HEK293 (cell line): ENCODE results near the gene EMC6.
A peak's percentile ranks its signal among the peaks of the same experiment; 100 is the strongest.

Source experiments
- CTCF ChIA-PET: fragments of 350-600 bp; formaldehyde crosslinking; extraction: SDS; loops from one replicate; lab custom pipeline; 2021; ENCODE audit warnings: antibody characterized with exemption; lab: Yijun Ruan, JAX
- POLR2A ChIA-PET: fragments of 300-600 bp; formaldehyde crosslinking; extraction: SDS; loops from one replicate; lab custom pipeline; 2020; ENCODE audit warnings: antibody characterized with exemption, inconsistent platforms; lab: Yijun Ruan, JAX
- H3K27ac ChIP-seq: fragments of 200-500 bp; sonication (Bioruptor generic); 2 replicates; pipeline ENCODE4 v1.5.1; 2014; ENCODE audit warnings: low read depth, low read length, control low read depth, inconsistent platforms; ENCODE audit errors: extremely low read depth
- H3K36me3 ChIP-seq, 2 experiments: fragments of 200-500 bp in 1 of 2; sonication (Bioruptor generic) in 1 of 2; 1 replicate in 1 of 2; 2 replicates in 1 of 2; pipeline ENCODE4 v1.5.1; 2014 to 2017; ENCODE audit warnings: inconsistent platforms in 2 of 2, low read length in 2 of 2; ENCODE audit not compliant: control insufficient read depth in 2 of 2, insufficient read depth in 1 of 2
- H3K4me1 ChIP-seq: fragments of 200-500 bp; sonication (Bioruptor generic); 2 replicates; pipeline ENCODE4 v1.5.1; 2014; ENCODE audit warnings: mild to moderate bottlenecking, low read length, inconsistent platforms; ENCODE audit not compliant: control insufficient read depth, insufficient read depth
- H3K4me3 ChIP-seq: 2 replicates; pipeline ENCODE4 v1.5.1; 2011; ENCODE audit warnings: low read depth, mild to moderate bottlenecking, control low read depth, low read length, moderate library complexity
- H3K9me3 ChIP-seq: fragments of 200-500 bp; sonication (Bioruptor generic); 2 replicates; pipeline ENCODE4 v1.5.1; 2014; ENCODE audit warnings: low read depth, low read length, inconsistent platforms; ENCODE audit not compliant: control insufficient read depth, insufficient read depth
- GLI4 ChIP-seq: fragments of 450-650 bp; formaldehyde crosslinking; IDR thresholded peaks from 2 replicates; pipeline ENCODE4 v1.5.1; 2016; ENCODE audit warnings: missing biosample characterization, missing genetic modification characterization
- ZBTB11 ChIP-seq: fragments of 450-650 bp; formaldehyde crosslinking; conservative IDR thresholded peaks from 2 replicates; pipeline ENCODE4 v1.5.1; 2016; ENCODE audit warnings: low read depth, missing biosample characterization, missing genetic modification characterization
- ZBTB8A ChIP-seq: fragments of 450-650 bp; formaldehyde crosslinking; IDR thresholded peaks from 2 replicates; pipeline ENCODE4 v1.5.1; 2016; ENCODE audit warnings: missing biosample characterization, missing genetic modification characterization
- ZFP37 ChIP-seq: fragments of 450-650 bp; formaldehyde crosslinking; IDR thresholded peaks from 2 replicates; pipeline ENCODE4 v1.5.1; 2016; ENCODE audit warnings: missing biosample characterization, missing genetic modification characterization
- ZFP41 ChIP-seq: fragments of 450-650 bp; formaldehyde crosslinking; IDR thresholded peaks from 2 replicates; pipeline ENCODE4 v1.5.1; 2016; ENCODE audit warnings: missing biosample characterization, missing genetic modification characterization, borderline replicate concordance
- ZNF121 ChIP-seq: fragments of 450-650 bp; formaldehyde crosslinking; IDR thresholded peaks from 2 replicates; pipeline ENCODE4 v1.5.1; 2016; ENCODE audit warnings: missing biosample characterization, missing genetic modification characterization
- ZNF501 ChIP-seq: fragments of 450-650 bp; formaldehyde crosslinking; IDR thresholded peaks from 2 replicates; pipeline ENCODE4 v1.5.1; 2016; ENCODE audit warnings: missing biosample characterization, missing genetic modification characterization
- ZNF510 ChIP-seq: fragments of 450-650 bp; formaldehyde crosslinking; IDR thresholded peaks from 2 replicates; pipeline ENCODE4 v1.5.1; 2018; ENCODE audit warnings: mild to moderate bottlenecking, missing genetic modification characterization, missing biosample characterization; ENCODE audit not compliant: insufficient replicate concordance
- ZNF530 ChIP-seq: fragments of 450-650 bp; formaldehyde crosslinking; IDR thresholded peaks from 2 replicates; pipeline ENCODE4 v1.5.1; 2016; ENCODE audit warnings: low read depth, missing biosample characterization, missing genetic modification characterization
- ZNF626 ChIP-seq: fragments of 450-650 bp; sonication (Bioruptor Pico); formaldehyde crosslinking; IDR thresholded peaks from 2 replicates; pipeline ENCODE4 v1.5.1; 2018; ENCODE audit warnings: missing biosample characterization, missing genetic modification characterization, inconsistent platforms
- ZNF654 ChIP-seq: fragments of 450-650 bp; formaldehyde crosslinking; IDR thresholded peaks from 2 replicates; pipeline ENCODE4 v1.5.1; 2016; ENCODE audit warnings: low read depth, missing biosample characterization, missing genetic modification characterization
- ZNF664 ChIP-seq: fragments of 450-650 bp; formaldehyde crosslinking; IDR thresholded peaks from 2 replicates; pipeline ENCODE4 v1.5.1; 2016; ENCODE audit warnings: missing biosample characterization, missing genetic modification characterization
- ZNF670 ChIP-seq: fragments of 450-650 bp; formaldehyde crosslinking; IDR thresholded peaks from 2 replicates; pipeline ENCODE4 v1.5.1; 2016; ENCODE audit warnings: missing biosample characterization, missing genetic modification characterization, low read depth
- ZSCAN4 ChIP-seq: fragments of 450-650 bp; formaldehyde crosslinking; IDR thresholded peaks from 2 replicates; pipeline ENCODE4 v1.5.1; 2017; ENCODE audit warnings: missing biosample characterization, missing genetic modification characterization
- ZSCAN5A ChIP-seq: fragments of 450-650 bp; formaldehyde crosslinking; IDR thresholded peaks from 2 replicates; pipeline ENCODE4 v1.5.1; 2016; ENCODE audit warnings: missing biosample characterization, missing genetic modification characterization
- TF ChIP-seq, protein P1 (sequence below): fragments of 450-650 bp; formaldehyde crosslinking; IDR thresholded peaks from 2 replicates; pipeline ENCODE4 v1.5.1; 2016; ENCODE audit warnings: missing biosample characterization, missing genetic modification characterization, borderline replicate concordance

Gene EMC6

DNA sequence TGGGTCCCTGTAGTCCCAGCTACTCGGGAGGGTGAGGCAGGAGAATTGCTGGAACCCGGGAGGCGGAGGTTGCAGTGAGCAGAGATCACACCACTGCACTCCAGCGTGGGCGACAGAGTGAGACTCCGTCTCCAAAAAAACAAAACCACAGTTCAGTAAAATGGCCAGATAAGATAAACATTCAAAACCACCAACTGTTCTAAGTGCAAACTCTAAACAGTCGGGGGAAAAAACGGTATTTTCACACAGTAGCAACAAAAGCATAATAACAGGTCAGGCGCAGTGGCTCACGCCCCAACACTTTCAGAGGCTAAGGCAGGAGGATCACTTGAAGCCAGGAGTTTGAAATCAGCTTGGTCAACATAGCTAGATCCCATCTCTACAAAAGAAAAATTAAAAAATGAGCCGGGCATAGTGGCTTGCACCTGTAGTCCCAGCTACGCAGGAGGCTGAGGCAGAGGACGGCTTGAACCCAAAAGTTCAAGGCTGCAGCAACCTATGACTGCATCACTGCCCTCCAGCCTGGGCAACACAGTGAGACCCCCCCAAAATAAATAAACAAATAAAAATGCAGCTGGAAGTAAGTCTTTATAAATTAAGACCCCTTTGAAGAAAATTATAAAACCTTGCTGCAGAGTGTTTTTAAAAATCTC, 44.3 kb downstream of the EMC6 start:
- H3K27ac ChIP-seq: no peak overlapping the region
- ChIA-PET POLR2A (interaction anchor here (0.7 kb wide), 1 partner anchor 10 kb away, joined by 3 read pairs; no protein-coding TSS in a partner anchor), CTCF (interaction anchor here (1.5 kb wide), 1 partner anchor 25 kb away, joined by 4 read pairs; no protein-coding TSS in a partner anchor)
- no peak for TF ChIP-seq ZNF510
- peak; percentile 74 for TF ChIP-seq ZNF121
- no peaks in the 10 kb centered on the region for H3K9me3 ChIP-seq
- H3K4me3 ChIP-seq: no peak overlapping the region
- H3K4me1 ChIP-seq: no peaks in the 10 kb centered on the region; the same call in 1 of the 2 replicates
- H3K36me3 ChIP-seq: peaks cover 50 to 53% of the 10 kb centered on the region in 2 experiments

DNA sequence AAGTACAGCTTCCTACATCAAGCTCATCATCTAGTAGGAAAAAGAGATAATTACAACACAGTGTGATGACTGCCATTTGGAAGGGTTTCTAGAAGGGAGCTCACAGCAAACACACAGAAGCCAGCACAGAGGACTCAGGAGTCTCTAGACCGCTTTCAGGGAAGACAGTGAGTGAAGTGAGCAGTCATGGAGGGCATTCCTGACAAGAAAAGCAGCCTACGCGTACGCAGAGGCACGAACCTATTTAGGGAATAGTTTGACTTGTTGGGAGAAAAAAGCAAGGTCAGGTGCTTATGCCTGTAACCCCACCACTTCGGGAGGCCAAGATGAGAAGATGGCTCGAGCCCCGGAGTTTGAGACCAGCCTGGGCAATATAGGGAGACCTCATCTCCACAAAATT, 46.7 kb downstream of the EMC6 start:
- Histone ChIP-seq H3K4me1 (no peaks in the 10 kb centered on the region), H3K4me3 (no peak overlapping the region)
- CTCF ChIA-PET: interaction anchor here (0.5 to 1.4 kb wide), 3 partner anchors 24 to 148 kb away, joined by 3 read pairs; no protein-coding TSS in a partner anchor
- TF ChIP-seq ZSCAN4 (tag by site-specific recombination): no peak
- TF ChIP-seq, all 188 proteins: peak for 0
- H3K9me3 ChIP-seq: no peaks in the 10 kb centered on the region
- H3K36me3 ChIP-seq: peaks cover 72 to 76% of the 10 kb centered on the region in 2 experiments
- POLR2A ChIA-PET: interaction anchor here (0.6 to 2.6 kb wide), 2 partner anchors 8 to 11 kb away, joined by 4 to 7 read pairs; partner anchors contain the start of gene HASPIN
- no peak overlapping the region for H3K27ac ChIP-seq

GRCh38 chr17:3718201-3718600, 49.6 kb downstream of the EMC6 start:
- Histone ChIP-seq H3K4me3 (no peak overlapping the region), H3K36me3 (peaks cover 72 to 75% of the 10 kb centered on the region in 2 experiments), H3K4me1 (no peaks in the 10 kb centered on the region), H3K27ac (no peak overlapping the region), H3K9me3 (no peaks in the 10 kb centered on the region)
- TF ChIP-seq ZNF670 (tag by site-specific recombination) (no peak), ZNF501 (tag by site-specific recombination) (no peak), ZNF121 (no peak)
- CTCF ChIA-PET: no interaction called here
- POLR2A ChIA-PET: no interaction called here

- POLR2A ChIA-PET: interaction anchor here (0.6 kb wide), 1 partner anchor 20 kb away, joined by 4 read pairs; no protein-coding TSS in a partner anchor
- Histone ChIP-seq H3K27ac (no peak overlapping the region), H3K4me3 (no peak overlapping the region), H3K4me1 (no peaks in the 10 kb centered on the region), H3K9me3 (no peaks in the 10 kb centered on the region), H3K36me3 (peaks cover 68 to 73% of the 10 kb centered on the region in 2 experiments)
- CTCF ChIA-PET: interaction anchor here (0.5 to 0.7 kb wide), 2 partner anchors 13 to 808 kb away, joined by 3 read pairs; no protein-coding TSS in a partner anchor
- TF ChIP-seq, protein P1, sequence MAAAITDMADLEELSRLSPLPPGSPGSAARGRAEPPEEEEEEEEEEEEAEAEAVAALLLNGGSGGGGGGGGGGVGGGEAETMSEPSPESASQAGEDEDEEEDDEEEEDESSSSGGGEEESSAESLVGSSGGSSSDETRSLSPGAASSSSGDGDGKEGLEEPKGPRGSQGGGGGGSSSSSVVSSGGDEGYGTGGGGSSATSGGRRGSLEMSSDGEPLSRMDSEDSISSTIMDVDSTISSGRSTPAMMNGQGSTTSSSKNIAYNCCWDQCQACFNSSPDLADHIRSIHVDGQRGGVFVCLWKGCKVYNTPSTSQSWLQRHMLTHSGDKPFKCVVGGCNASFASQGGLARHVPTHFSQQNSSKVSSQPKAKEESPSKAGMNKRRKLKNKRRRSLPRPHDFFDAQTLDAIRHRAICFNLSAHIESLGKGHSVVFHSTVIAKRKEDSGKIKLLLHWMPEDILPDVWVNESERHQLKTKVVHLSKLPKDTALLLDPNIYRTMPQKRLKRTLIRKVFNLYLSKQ: no peak
- TF ChIP-seq ZFP41 (tag by site-specific recombination): no peak
- no peak for TF ChIP-seq GLI4 (tag by site-specific recombination)
- TF ChIP-seq ZBTB8A: no peak
- TF ChIP-seq ZSCAN5A (tag by site-specific recombination): no peak
- no peak for TF ChIP-seq ZBTB11 (tag by site-specific recombination)
- no peak for TF ChIP-seq ZFP37 (tag by site-specific recombination)
- no peak for TF ChIP-seq ZNF664 (tag by site-specific recombination)
- TF ChIP-seq ZNF654 (tag by site-specific recombination): no peak
- no peak for TF ChIP-seq ZNF626 (tag by site-specific recombination)
- no peak for TF ChIP-seq ZNF530 (tag by site-specific recombination)
Observed at GRCh38 chr17:3719265-3719664, 50.7 kb downstream of the EMC6 start.
